HG02610 (cell line): ENCODE measurements around the gene POLR1A.
A peak's percentile ranks its signal among the peaks of the same experiment; 100 is the strongest.

ENCODE experiments used
- ATAC-seq: cut with Tn5 transposase; IDR thresholded peaks from one replicate; pipeline ENCODE4 v1.9.1; 2021; ENCODE audit warnings: mild to moderate bottlenecking, moderate library complexity; ENCODE audit not compliant: unreplicated experiment

Gene POLR1A

DNA sequence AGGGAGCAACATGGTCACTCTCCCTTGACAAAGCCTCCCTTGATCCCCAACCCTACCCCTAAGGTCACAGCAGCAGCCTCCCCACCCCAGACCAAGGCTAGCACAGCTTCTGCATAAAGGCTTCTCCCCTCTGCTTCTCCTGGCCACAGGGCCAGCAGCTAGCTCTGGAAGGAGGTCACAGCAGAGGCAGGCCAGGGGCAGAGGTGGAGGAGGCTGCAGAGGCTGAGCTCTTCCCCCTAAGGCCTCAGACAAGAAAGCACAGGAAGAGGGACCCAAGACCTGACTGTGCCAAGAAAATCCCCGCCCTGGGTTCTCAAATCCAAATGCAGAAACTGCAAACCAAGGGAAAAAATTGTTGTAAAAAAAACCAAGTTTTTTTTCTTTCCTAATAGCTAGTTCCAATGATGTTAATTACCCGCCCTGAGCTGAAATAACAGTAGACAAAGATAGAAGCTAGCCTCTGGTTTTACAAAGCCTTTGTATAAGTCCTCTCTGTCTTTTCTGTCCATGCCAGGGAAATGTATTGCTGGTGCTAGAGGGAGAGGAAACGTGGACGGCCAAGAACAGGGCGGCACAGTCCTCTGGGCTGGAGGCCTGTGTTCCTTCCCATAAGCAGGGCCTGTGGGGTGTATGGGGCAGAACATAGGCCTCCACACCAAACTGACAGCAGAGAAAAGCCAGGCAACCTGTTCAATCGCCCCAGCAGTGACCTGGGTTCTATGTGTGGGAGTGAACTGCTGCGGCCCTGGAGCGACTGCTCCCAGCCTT lies 79.5 kb downstream of the POLR1A start:
- no peak for ATAC-seq

DNA sequence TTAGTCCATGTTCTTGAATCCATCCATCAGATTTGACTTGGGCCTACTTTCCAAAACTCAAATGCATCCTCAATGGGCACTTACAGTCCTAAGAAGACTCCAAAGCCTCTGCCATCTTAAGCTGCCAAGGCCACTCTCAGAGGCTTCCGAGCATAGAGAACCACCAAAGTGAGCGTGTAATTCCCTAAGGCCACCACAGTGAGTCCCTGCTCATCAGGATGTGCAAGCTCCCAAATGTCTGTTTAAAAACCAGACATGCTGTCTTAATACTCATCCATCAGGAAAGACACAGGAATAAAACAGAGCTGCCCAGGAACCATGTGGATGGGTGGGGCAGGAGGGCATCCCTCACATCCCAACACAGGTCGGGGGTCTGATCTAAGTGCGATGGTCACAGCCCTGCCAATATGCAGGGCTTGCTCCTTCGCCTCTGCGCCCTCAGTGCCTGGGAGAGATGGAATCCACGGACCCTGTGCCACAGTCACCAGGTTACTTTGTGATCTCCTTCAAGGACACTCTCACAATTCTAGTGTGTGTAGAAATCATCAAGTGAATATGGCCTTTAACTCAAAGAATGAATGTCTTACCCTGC lies 80.4 kb downstream of the POLR1A start:
- no peak for ATAC-seq

DNA sequence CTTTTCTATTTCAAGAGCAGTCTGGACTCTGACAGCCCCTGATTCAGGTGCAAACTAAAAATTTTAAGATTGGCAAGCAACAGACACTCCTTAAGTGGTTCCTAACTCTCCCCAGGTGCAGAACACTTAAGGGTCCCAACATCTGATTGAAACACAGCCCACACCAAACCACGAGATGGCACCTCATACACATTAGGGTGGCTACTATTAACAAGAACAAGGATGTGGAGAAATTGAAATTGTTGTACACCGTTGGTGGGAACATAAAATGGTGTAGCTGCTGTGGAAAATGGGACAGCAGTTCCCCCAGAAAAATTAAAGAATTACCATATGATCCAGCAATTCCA lies 82.3 kb downstream of the POLR1A start:
- ATAC-seq: no peak

- ATAC-seq: peak; percentile 67
Measured at GRCh38 chr2:86022661-86023365, 82.9 kb downstream of the POLR1A start.

- no peak for ATAC-seq
Measured at GRCh38 chr2:86021396-86022378, 84.0 kb downstream of the POLR1A start.

DNA sequence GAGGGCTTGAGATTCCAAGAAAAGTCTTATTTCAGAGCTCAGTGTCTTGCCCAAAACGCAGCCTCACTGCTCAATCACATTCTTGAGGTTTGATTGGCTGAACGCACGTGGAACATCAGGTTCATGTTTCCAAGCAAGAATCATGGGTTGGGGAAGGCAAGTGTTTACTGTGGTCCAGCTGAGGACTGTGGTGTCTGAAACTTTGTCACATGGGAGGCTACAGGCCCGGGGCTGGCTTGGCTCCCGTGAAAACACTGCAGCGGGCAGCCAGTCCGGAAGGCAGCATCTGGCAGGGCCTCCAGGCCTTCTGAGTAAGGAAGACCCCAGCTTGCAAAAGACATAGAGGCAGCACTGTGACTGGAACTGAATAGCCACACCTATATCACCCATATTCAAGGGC lies 84.7 kb downstream of the POLR1A start:
- no peak for ATAC-seq

DNA sequence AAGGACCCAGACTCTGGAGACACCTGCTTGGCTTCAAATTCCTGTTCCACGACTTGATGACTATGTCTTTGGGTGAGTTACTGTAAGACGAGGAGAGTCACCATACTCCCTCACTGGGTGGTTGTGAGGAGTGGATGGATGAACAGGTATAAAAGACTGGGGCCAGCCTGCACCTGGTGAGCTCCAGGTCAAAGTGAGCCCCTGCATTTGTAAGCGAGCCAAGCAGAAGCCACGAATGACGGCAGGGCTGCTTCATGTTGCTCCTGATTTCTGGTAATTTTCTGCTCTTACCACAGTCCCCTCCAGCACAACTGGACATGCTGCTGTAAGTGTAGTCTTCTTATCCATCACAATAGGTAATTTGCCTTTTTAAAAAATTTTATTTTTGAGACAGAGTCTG lies 86.6 kb downstream of the POLR1A start:
- ATAC-seq: no peak

GRCh38 chr2:86017901-86018896 lies 87.5 kb downstream of the POLR1A start:
- no peak for ATAC-seq

DNA sequence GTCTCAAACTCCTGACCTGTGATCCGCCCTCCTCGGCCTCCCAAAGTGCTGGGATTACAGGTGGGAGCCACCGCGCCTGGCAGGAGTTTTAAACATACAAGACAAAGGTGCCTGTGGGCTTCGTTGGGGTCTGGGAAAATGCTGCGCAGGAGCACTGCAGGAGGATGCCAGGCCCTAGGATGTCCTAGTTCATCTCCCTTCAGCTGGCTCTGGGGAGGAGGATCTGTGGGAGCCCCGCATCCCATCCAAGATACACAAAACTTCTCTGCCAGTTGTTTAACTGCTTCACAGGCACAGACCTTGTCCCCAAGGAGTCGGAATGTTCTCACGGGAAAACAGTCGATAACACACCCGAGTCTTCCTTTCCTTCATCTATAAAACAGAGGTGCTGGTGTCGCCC lies 89.1 kb downstream of the POLR1A start:
- no peak for ATAC-seq

DNA sequence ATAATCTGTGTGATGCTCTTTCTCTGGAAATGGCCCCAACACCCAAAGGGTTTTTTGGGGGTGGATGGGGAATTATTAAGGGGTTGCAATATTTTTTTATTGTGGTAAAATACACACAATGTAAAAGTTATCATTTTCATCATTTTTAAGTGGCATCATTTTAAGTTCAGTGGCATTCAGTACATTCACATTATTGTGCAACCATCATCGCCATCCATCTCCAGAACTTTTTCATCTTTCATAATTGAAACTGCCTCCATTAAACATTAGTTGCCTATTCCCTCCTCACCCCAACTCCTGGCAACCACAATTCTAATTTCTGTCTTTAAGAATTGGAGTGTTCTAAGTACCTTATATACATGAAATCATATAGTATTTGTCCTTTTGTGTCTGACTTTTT lies 90.0 kb downstream of the POLR1A start:
- ATAC-seq: no peak

- no peak for ATAC-seq
Measured at GRCh38 chr2:86015006-86015405, 90.7 kb downstream of the POLR1A start.

- ATAC-seq: no peak
Measured at GRCh38 chr2:86014493-86014892, 91.2 kb downstream of the POLR1A start.

GRCh38 chr2:86012007-86012712 lies 93.5 kb downstream of the POLR1A start:
- no peak for ATAC-seq

DNA sequence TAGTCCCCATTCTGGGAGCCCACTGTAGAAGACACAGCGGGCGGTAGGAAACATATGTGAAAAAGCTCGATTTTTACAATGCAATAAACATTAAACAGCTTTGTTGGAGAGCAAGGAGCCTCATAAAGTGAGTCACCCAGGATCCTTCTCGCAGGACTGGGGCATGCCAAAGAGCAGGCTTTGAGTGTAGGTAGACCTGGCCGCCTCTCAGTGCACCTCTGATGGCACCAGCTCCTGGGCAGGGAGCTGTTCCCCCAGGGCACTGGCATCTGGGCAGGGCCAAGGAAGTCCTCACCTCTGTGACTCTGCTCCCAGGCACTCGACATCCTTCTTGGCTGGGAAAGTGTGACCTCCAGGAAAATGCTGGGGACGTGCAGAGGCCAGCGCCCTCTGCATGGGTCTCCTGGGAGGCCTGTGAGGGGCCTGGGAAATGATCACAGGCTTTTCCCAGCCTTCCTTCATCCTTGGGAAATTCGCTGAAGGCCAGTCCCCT lies 94.2 kb downstream of the POLR1A start:
- no peak for ATAC-seq

GRCh38 chr2:86010083-86010482 lies 95.6 kb downstream of the POLR1A start:
- no peak for ATAC-seq

DNA sequence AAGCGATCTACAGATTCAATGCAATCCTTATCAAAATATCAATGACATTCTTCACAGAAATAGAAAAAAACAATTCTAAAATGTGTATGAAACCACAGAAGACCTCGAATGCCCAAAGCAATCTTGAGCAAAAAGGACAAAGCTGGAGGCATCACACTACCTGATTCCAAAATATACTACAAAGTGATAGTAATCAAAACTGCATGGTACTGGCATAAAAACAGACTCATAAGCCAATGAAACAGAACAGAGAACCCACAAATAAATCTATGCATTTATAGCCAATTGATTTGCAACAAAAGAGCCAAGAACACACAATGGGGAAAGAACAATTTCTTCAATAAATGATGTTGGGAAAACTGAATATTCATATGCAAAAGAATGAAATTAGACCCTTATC lies 99.2 kb downstream of the POLR1A start:
- ATAC-seq: no peak

GRCh38 chr2:86003967-86004366 lies 101.7 kb downstream of the POLR1A start:
- no peak for ATAC-seq

GRCh38 chr2:86003104-86003503 lies 102.6 kb downstream of the POLR1A start:
- ATAC-seq: no peak

DNA sequence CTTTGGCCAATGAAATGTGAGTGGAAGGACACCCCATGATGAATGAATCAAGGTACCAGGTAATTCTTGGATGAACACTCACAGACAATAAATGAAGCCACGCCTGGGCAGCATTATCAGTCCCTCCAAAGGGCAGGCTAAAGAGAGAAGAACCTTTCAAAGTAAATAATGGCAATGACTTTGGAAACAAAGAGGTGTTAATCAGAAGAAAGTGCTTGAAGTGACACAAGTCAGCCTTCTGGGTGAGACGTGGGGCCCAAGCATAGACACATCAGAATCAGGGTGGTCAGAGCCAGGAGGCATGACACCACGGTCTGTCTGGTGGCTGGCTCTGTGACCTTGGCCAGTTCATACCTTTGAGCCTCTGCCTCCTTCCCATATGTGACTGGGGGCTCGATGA lies 103.3 kb downstream of the POLR1A start:
- ATAC-seq: no peak
